ENCODE measurements around the gene ZNF565.

DNA sequence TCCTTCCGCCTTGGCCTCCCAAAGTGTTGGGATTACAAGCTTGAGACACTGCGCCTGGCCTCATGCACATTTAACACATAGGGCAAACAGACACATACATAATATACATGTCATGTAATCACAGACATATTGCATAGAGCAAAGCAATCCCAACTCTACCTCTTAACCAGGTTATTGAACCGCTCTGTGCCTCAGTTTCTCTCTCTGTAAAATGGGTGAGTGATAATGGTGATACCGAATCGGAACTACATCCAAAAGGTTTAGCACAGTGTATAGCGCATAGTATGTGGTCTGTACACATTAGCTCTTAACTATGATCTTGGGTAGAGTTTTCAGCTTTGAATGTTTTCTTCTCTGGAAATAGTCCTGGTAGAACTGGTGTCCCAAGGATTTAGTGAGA is 69.8 kb downstream of the ZNF565 start:
- TF ChIP-seq, protein P1, sequence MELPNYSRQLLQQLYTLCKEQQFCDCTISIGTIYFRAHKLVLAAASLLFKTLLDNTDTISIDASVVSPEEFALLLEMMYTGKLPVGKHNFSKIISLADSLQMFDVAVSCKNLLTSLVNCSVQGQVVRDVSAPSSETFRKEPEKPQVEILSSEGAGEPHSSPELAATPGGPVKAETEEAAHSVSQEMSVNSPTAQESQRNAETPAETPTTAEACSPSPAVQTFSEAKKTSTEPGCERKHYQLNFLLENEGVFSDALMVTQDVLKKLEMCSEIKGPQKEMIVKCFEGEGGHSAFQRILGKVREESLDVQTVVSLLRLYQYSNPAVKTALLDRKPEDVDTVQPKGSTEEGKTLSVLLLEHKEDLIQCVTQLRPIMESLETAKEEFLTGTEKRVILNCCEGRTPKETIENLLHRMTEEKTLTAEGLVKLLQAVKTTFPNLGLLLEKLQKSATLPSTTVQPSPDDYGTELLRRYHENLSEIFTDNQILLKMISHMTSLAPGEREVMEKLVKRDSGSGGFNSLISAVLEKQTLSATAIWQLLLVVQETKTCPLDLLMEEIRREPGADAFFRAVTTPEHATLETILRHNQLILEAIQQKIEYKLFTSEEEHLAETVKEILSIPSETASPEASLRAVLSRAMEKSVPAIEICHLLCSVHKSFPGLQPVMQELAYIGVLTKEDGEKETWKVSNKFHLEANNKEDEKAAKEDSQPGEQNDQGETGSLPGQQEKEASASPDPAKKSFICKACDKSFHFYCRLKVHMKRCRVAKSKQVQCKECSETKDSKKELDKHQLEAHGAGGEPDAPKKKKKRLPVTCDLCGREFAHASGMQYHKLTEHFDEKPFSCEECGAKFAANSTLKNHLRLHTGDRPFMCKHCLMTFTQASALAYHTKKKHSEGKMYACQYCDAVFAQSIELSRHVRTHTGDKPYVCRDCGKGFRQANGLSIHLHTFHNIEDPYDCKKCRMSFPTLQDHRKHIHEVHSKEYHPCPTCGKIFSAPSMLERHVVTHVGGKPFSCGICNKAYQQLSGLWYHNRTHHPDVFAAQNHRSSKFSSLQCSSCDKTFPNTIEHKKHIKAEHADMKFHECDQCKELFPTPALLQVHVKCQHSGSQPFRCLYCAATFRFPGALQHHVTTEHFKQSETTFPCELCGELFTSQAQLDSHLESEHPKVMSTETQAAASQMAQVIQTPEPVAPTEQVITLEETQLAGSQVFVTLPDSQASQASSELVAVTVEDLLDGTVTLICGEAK (IDR thresholded peaks at IDR 0.05; ENCODE audit: borderline replicate concordance): no peak
- TF ChIP-seq RAD21 (IDR thresholded peaks at IDR 0.05; ENCODE audit: insufficient read depth, low read depth, low read length) (no peak), RUNX3 (IDR thresholded peaks at IDR 0.05; ENCODE audit: low read length) (no peak), EP300 (IDR thresholded peaks at IDR 0.05; ENCODE audit: borderline replicate concordance in 1 of 2, control insufficient read depth in 1 of 2, low read depth in 2 of 2, low read length in 2 of 2) (no peak), MAX (IDR thresholded peaks at IDR 0.05; ENCODE audit: low read depth, low read length) (no peak), POLR2A (IDR thresholded peaks at IDR 0.05; ENCODE audit: low read depth, low read length) (no peak), ETV6 (conservative IDR thresholded peaks at IDR 0.05 in 1 of 2, IDR thresholded peaks at IDR 0.05 in 1 of 2; ENCODE audit: borderline replicate concordance in 1 of 2, low read depth in 1 of 2) (no peak), ASH2L (IDR thresholded peaks at IDR 0.05; ENCODE audit: borderline replicate concordance, low read depth) (no peak)
- TF ChIP-seq, protein P2, sequence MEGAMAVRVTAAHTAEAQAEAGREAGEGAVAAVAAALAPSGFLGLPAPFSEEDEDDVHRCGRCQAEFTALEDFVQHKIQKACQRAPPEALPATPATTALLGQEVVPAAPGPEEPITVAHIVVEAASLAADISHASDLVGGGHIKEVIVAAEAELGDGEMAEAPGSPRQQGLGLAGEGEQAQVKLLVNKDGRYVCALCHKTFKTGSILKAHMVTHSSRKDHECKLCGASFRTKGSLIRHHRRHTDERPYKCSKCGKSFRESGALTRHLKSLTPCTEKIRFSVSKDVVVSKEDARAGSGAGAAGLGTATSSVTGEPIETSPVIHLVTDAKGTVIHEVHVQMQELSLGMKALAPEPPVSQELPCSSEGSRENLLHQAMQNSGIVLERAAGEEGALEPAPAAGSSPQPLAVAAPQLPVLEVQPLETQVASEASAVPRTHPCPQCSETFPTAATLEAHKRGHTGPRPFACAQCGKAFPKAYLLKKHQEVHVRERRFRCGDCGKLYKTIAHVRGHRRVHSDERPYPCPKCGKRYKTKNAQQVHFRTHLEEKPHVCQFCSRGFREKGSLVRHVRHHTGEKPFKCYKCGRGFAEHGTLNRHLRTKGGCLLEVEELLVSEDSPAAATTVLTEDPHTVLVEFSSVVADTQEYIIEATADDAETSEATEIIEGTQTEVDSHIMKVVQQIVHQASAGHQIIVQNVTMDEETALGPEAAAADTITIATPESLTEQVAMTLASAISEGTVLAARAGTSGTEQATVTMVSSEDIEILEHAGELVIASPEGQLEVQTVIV (IDR thresholded peaks at IDR 0.05; ENCODE audit: borderline replicate concordance, partially characterized antibody): no peak
